Heart left ventricle (tissue), 13 donors: Measurements from ENCODE around the gene RPAP2.

Experiments used
- CTCF ChIP-seq, 12 donors: fragments of 200-600 bp; sonication (generic) in 4 of 12; IDR thresholded peaks; one replicate each; pipeline versions ENCODE4 v1.5.0 to v1.8.0; 2018 to 2022; ENCODE audit warnings: antibody characterized with exemption in 12 of 12, mild to moderate bottlenecking in 5 of 12
- POLR2A ChIP-seq, 2 donors: fragments of 450-650 bp; IDR thresholded peaks; one replicate each; pipeline ENCODE4 v1.6.1; 2017; ENCODE audit warnings: antibody characterized with exemption in 2 of 2, mild to moderate bottlenecking in 2 of 2, moderate library complexity in 2 of 2
- donor health status: ischemic (EF 13 %, LVEDD 7.1; RV severe dilation, severe dysfunction).
- donor health status: DM: no; HTN: yes; CAD: no.
- donor health status: DM: no; HTN: no; CAD: no.
- donor health status: ischemic (EF 25% LVEDD 6.9; RV normal size, moderate dysfunction).
- donor health status: ischemic (EF 25% LVEDD 5.7; RV mildly dilated, moderate dysfunction).
- donor health status: ischemic (EF 35%, LVEDD 5.7; RV mildly dilated, moderate dysfunction).
- donor health status: nonischemic (EF 11% LVEDD 7.7; RV severe dilation, severe dysfunction).
- donor health status: DM: yes; HTN: yes; CAD: no.
- donor health status: PGD.
- donor health status: ischemic (EF 29% LVEDD 5.4; RV normal size, mild dysfunction).
- donor health status: nonischemic (EF 23%, LVEDD 6.1; RV moderate dilation, normal function).

GRCh38 chr1:92317836-92318493 lies 19.1 kb downstream of the RPAP2 start:
- TF ChIP-seq CTCF (IDR thresholded peaks at IDR 0.05) (no peak), POLR2A (IDR thresholded peaks at IDR 0.05) (no peak)
